Fibroblast of villous mesenchyme (primary cell): ENCODE data around the gene CEP164. TPM values are rescaled to one million over a fixed set of nuclear protein-coding genes. Genes with fewer than 3 reads are reported as not detected.

Source experiments
- DNase-seq: peaks from one replicate; pipeline ENCODE4 v3.0.0-alpha.2; 2010; ENCODE audit warnings: low read depth
- H3K4me3 ChIP-seq: 2 replicates; pipeline ENCODE4 v1.5.1; 2011; ENCODE audit warnings: low read depth, mild to moderate bottlenecking, low read length
- CTCF ChIP-seq: IDR thresholded peaks from 2 replicates; pipeline ENCODE4 v1.5.1; 2012; ENCODE audit warnings: low read depth, mild to moderate bottlenecking, low read length; ENCODE audit not compliant: insufficient read depth
- total RNA-seq: library from RNA; depleted of rRNA; stranded (reverse); fragments of >200 nt; gene quantifications from 2 replicates; pipeline ENCODE4 v1.2.3, GENCODE V29; 2012

Gene CEP164
- total RNA-seq, 1 donor = 33.7 TPM

- no peak overlapping the region for H3K4me3 ChIP-seq
- no peak for TF ChIP-seq CTCF
- DNase-seq = no peak
Measured at GRCh38 chr11:117410238-117410637, 82.6 kb downstream of the CEP164 start.

GRCh38 chr11:117410861-117411710 lies 83.4 kb downstream of the CEP164 start:
- no peak overlapping the region for H3K4me3 ChIP-seq
- DNase-seq = no peak
- TF ChIP-seq CTCF = no peak

GRCh38 chr11:117411736-117412135 lies 84.1 kb downstream of the CEP164 start:
- no peak overlapping the region for H3K4me3 ChIP-seq
- TF ChIP-seq CTCF = no peak
- DNase-seq = no peak

DNA sequence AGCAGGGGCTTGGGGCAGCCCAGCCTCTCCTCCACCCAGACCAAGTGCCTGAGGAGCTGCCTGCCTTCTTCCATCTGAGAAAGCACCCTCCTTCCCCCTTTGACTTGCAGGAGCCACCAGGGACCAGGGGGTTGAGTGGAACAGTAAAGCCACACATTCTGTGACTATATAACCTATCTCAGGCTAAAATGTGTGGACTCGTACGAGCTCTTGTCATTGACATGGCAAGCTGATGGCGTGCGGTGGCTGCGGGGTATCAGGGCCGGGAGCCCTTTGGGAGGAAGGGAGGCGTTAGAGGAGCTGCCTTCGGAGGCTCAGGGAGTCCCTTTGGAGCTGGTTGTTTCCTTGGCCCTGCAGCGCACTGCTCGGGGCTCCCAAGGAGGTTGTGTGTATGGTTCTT lies 84.5 kb downstream of the CEP164 start:
- H3K4me3 ChIP-seq = no peak overlapping the region
- DNase-seq = no peak
- TF ChIP-seq CTCF = no peak

DNA sequence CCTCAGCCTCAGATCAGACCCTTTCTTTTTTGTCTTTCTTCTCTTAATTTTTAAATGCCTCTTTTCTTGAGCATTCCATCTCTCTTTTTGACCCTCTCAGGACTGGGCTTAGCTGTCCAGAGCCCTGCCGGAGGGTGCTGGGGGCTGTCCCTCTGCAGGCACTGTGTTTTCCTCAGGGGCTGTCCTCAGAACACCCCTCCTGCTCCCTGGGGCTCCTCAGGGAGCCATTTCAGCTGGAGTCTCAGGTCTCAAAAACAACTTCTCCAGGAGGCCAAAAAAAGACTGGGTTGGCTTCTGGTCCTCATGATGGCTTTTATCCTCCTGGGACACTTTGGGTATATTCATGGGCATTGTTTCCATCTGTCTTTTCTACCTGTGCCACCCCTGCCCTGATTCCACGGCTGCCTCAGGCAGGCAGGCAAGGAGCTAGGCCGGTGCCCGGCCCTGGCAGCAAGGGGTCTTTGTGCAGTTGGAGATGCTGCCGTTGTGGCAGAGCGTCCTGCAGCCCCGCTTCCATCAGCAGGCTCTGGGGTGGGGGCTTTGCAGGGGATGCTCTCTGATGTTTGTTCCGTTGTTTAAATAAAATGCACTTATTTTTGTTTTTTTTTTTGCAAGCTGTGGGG lies 85.1 kb downstream of the CEP164 start:
- no peak for DNase-seq
- TF ChIP-seq CTCF = no peak
- no peak overlapping the region for H3K4me3 ChIP-seq

DNA sequence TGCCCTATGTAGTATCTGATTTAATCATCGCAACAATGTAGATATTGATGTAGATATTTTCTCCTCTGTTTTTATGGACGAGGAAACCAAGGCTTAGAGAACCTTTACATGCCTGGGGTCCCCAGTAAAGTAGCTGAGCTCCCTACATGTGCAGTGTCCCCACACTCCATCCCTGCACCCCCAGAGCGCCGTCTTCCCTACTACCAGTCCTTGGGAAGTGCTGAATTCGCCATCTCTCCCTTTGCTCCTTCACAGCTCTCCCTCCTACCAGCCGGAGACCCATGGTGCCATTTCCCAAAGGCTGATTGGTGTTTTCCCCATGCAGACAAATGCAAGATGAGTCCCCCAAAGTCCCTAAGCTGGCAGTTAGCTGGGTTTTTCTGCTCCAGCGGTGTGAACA lies 86.0 kb downstream of the CEP164 start:
- TF ChIP-seq CTCF = no peak
- DNase-seq = no peak
- H3K4me3 ChIP-seq = no peak overlapping the region

DNA sequence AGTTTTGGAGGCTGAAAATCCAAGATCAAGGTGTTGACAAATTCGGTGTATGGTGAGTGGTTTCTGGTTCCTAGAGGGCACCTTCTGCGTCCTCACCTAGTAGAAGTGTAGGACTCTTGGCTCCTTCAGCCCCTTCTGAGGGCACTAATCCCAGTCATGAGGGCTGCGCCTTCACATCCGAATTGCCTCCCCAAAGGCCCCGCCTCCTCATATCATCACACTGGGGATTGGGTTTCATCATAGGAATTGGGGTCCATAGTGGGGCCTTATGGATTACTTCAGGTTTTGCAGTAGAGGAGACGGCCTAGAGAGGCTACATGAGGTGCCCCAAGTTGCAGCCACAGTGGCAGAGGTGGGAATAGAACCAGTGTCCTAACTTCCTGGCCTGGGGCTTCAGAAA lies 87.1 kb downstream of the CEP164 start:
- TF ChIP-seq CTCF = no peak
- H3K4me3 ChIP-seq = no peak overlapping the region
- no peak for DNase-seq
